ENCODE data around the gene LTBP1.

LTBP1 gene

DNA sequence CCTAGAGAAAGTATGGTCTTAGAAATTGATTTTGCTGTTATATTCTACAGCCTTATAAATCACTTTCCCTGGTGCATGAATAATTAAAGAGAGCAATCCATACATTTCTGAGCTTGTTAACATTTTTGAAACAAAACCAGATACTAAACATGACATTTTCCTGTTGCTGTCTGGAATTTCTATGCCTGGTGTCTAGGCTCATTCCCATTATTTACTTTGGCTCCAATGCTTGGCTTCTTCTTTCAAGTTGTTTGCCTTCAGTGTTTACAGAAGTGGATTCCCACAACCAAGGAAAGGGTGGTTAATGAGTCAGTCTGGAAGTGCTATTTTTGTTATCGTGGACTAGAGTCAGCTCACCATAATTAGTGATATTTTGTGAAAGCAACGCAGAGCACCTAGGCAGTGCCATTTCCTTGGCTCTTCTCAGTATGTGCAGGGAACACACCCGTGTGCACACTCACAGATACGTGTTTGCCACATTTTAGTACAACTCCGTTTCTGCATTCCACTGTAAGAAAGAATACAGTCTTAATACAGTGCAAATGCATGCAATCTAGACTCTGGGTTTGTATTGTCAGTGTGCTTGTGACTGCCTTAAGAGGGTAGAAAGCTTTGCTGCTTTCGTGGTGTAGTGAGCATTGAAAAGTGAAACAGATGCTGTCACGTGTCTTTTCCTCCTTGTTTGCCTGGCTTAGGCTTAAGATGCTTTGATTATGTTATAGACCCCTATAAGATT lies 344.7 kb downstream of the LTBP1 start:
- H3K27me3 ChIP-seq (ENCODE audit: insufficient read depth, low read depth): no peaks in the 10 kb centered on the region
- no peaks in the 10 kb centered on the region for H4K20me1 ChIP-seq (ENCODE audit: insufficient read depth)
- H3K4me3 ChIP-seq (IDR thresholded peaks at IDR 0.05; ENCODE audit: insufficient read depth, low read depth, low read length): no peak overlapping the region
- H3K79me2 ChIP-seq (ENCODE audit: insufficient read depth, low read depth): no peaks in the 10 kb centered on the region
- no peak overlapping the region for H3K4me2 ChIP-seq
- H3K9ac ChIP-seq: no peak overlapping the region
- TF ChIP-seq, protein P1, sequence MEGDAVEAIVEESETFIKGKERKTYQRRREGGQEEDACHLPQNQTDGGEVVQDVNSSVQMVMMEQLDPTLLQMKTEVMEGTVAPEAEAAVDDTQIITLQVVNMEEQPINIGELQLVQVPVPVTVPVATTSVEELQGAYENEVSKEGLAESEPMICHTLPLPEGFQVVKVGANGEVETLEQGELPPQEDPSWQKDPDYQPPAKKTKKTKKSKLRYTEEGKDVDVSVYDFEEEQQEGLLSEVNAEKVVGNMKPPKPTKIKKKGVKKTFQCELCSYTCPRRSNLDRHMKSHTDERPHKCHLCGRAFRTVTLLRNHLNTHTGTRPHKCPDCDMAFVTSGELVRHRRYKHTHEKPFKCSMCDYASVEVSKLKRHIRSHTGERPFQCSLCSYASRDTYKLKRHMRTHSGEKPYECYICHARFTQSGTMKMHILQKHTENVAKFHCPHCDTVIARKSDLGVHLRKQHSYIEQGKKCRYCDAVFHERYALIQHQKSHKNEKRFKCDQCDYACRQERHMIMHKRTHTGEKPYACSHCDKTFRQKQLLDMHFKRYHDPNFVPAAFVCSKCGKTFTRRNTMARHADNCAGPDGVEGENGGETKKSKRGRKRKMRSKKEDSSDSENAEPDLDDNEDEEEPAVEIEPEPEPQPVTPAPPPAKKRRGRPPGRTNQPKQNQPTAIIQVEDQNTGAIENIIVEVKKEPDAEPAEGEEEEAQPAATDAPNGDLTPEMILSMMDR (conservative IDR thresholded peaks at IDR 0.05; ENCODE audit: low read depth, low read length): no peak
- no peak overlapping the region for H3K27ac ChIP-seq
- H2AFZ ChIP-seq (ENCODE audit: low read depth): no peak overlapping the region
- H3K4me1 ChIP-seq (ENCODE audit: low read depth, poor library complexity, severe bottlenecking): peaks cover 7% of the 10 kb centered on the region
- H3K36me3 ChIP-seq (ENCODE audit: insufficient read depth): no peaks in the 10 kb centered on the region

DNA sequence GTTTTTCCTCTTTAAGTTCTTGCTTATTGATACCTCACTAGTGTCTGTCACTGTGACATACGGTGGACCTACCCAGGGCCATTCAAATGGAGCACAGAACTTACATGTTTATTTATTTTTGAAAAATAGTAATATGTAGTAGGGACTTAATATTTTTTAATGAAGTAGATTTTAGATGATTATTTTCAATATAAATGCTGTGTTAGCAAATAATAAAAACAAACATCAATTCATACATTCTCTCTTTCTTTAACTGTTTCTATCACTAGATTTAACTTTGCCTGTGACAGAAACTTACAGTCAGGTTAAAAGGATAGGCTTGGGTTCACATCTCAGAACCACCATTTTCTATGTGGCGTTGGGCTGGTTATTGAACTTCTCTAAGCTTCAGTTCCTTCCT lies 345.3 kb downstream of the LTBP1 start:
- H3K27ac ChIP-seq: no peak overlapping the region
- TF ChIP-seq, protein P1 (conservative IDR thresholded peaks at IDR 0.05; ENCODE audit: low read depth, low read length): no peak
- H4K20me1 ChIP-seq (ENCODE audit: insufficient read depth): no peaks in the 10 kb centered on the region
- no peak overlapping the region for H2AFZ ChIP-seq (ENCODE audit: low read depth)
- no peak overlapping the region for H3K4me3 ChIP-seq (IDR thresholded peaks at IDR 0.05; ENCODE audit: insufficient read depth, low read depth, low read length)
- no peak overlapping the region for H3K9ac ChIP-seq
- H3K27me3 ChIP-seq (ENCODE audit: insufficient read depth, low read depth): no peaks in the 10 kb centered on the region
- no peaks in the 10 kb centered on the region for H3K79me2 ChIP-seq (ENCODE audit: insufficient read depth, low read depth)
- H3K36me3 ChIP-seq (ENCODE audit: insufficient read depth): no peaks in the 10 kb centered on the region
- peaks cover 7% of the 10 kb centered on the region for H3K4me1 ChIP-seq (ENCODE audit: low read depth, poor library complexity, severe bottlenecking)
- no peak overlapping the region for H3K4me2 ChIP-seq

DNA sequence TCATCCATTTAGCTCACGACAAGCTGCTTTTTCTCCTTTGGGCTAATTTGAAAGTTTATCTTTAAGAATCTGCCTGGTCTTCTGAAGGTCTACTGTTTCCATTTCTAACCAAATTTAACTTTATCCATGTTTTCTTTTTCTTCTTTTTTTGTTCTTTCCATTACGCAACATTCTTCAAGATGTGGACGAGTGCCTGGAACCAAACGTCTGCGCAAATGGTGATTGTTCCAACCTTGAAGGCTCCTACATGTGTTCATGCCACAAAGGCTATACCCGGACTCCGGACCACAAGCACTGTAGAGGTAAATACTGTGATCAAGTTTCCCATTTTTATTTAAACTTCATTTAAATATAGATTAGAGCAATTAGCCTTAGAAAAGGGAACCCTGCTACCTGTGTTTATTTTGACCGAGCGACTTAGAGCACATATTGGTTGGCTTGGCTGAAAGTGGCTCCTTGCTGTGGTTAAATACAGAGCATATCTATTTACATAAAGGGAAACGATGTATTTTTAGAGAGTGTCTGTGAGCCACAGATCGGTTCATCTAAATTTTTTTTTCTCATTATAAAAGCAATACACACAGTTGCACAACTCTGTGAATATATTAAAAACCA lies 346.3 kb downstream of the LTBP1 start:
- no peak overlapping the region for H3K4me2 ChIP-seq
- no peaks in the 10 kb centered on the region for H3K79me2 ChIP-seq (ENCODE audit: insufficient read depth, low read depth)
- H4K20me1 ChIP-seq (ENCODE audit: insufficient read depth): no peaks in the 10 kb centered on the region
- TF ChIP-seq, protein P1 (conservative IDR thresholded peaks at IDR 0.05; ENCODE audit: low read depth, low read length): no peak
- no peaks in the 10 kb centered on the region for H3K27me3 ChIP-seq (ENCODE audit: insufficient read depth, low read depth)
- no peak overlapping the region for H3K4me3 ChIP-seq (IDR thresholded peaks at IDR 0.05; ENCODE audit: insufficient read depth, low read depth, low read length)
- no peak overlapping the region for H2AFZ ChIP-seq (ENCODE audit: low read depth)
- H3K4me1 ChIP-seq (ENCODE audit: low read depth, poor library complexity, severe bottlenecking): peaks cover 7% of the 10 kb centered on the region
- no peak overlapping the region for H3K9ac ChIP-seq
- H3K36me3 ChIP-seq (ENCODE audit: insufficient read depth): no peaks in the 10 kb centered on the region
- no peak overlapping the region for H3K27ac ChIP-seq

DNA sequence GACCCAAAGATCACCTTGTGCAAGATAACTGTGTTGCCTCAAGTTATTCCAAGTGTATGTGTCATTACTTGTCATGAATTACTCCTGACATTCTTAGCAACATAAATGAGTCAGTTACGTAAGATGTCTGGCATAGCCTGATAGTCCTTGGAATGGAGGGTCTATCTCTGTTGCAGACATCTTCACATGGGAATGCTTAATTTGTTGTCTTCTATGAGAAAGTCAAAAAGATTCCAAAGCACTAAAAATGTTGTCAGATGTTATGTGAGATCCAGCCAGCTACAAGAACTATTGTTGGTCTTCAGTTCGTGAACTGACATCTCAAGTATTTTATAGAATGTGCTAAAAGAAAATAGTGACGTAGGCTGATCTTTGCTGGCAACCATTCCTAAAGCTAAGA lies 351.5 kb downstream of the LTBP1 start:
- H3K27ac ChIP-seq: no peak overlapping the region
- H3K27me3 ChIP-seq (ENCODE audit: insufficient read depth, low read depth): no peaks in the 10 kb centered on the region
- H3K79me2 ChIP-seq (ENCODE audit: insufficient read depth, low read depth): no peaks in the 10 kb centered on the region
- TF ChIP-seq, protein P1 (conservative IDR thresholded peaks at IDR 0.05; ENCODE audit: low read depth, low read length): no peak
- H3K4me2 ChIP-seq: no peak overlapping the region
- no peaks in the 10 kb centered on the region for H3K36me3 ChIP-seq (ENCODE audit: insufficient read depth)
- no peaks in the 10 kb centered on the region for H4K20me1 ChIP-seq (ENCODE audit: insufficient read depth)
- H2AFZ ChIP-seq (ENCODE audit: low read depth): no peak overlapping the region
- no peak overlapping the region for H3K4me3 ChIP-seq (IDR thresholded peaks at IDR 0.05; ENCODE audit: insufficient read depth, low read depth, low read length)
- H3K9ac ChIP-seq: no peak overlapping the region
- peaks cover 5% of the 10 kb centered on the region for H3K4me1 ChIP-seq (ENCODE audit: low read depth, poor library complexity, severe bottlenecking)

All from KMS-11 (cell line).